GM18511 (cell line): Measurements from ENCODE around the gene YARS2.

Experiments
- ATAC-seq: cut with Tn5 transposase; IDR thresholded peaks from one replicate; pipeline ENCODE4 v1.9.1; 2021; ENCODE audit warnings: mild to moderate bottlenecking, moderate library complexity; ENCODE audit not compliant: unreplicated experiment

Gene YARS2

DNA sequence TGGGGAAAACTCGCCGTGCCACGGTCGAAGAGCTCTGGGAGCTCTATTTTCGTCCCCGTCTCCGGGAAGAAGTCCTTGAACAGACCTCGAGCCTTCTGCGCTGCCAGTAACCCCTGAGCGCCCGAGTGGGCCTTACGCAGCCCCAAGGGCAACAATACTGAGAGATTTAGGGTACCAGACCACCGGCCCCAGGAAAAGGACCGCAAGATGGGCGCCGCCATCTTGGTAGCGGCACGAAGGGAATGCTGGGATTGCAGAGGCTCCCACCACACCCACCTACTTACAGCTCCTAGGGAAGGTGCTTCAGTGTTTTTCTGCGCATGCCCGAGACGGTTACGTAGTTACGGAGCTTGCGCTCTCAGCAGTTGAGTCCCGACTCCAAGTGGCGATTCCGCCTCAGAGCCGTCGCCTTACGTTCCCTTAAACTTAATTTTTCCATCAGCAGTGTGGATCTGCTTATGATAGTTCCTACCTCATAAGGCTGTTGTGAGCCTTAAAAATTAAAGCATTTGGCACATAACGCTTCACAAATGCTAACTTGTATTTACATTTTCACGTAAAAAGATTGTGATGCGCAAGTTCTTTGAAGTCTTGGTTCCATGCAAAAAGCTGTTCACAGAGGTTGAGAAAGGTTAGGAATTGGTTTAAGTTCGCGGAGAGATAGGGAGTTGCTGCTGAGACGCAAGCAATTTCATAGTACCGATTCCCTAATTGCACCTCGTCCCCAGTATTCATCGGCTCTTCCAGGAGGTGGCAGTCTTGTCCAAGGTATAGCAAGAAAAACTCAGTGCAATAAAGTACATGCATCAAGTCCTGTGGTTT lies at the start of gene YARS2:
Gene YARS2 (minus strand): TSS at position 244 of the 822 bp plus-strand sequence. CDS start 23 bp downstream, at position 221.
- peak; percentile 93 for ATAC-seq

DNA sequence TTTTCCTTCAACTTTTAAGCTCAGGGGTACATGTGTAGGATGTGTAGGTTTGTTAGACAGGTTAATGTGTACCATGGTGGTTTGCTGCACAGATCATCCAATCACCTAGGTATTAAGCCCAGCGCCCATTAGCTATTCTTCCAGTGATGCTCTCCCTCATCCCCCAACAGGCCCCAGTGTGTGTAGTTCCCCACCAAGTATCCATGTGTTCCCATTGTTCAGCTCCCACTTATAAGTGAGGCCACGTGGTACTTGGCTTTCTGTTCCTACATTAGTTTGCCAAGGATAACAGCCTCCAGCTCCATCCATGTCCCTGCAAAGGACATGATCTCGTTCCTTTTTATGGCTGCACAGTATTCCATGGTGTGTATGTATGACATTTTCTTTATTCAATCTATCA lies 48.6 kb upstream of the YARS2 start:
- ATAC-seq, result no peak

- ATAC-seq, result no peak
Measured at GRCh38 chr12:32801269-32801980, 45.7 kb upstream of the YARS2 start.

- ATAC-seq, result no peak
Measured at GRCh38 chr12:32794281-32794680, 38.6 kb upstream of the YARS2 start.

- no peak for ATAC-seq
Measured at GRCh38 chr12:32789916-32790315, 34.2 kb upstream of the YARS2 start.

- no peak for ATAC-seq
Measured at GRCh38 chr12:32789446-32789845, 33.7 kb upstream of the YARS2 start.

DNA sequence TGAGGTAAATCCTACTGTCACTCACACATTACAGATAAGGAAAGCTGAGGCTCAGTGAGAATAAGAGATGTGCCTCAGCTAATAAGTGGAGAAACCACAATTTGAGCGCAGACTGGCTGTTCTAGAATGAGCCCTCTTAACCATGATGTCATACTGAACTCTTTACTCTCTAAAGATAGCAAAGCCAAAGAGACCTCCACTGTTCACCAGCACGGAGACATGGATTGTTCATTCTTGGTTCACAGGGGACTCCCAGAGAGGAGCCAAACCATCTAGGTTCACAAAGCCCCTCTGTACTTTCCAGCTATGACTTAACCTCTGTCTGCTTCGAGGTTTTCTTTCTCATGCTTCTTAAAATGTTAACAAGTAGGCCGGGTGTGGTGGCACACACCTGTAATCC lies 32.7 kb upstream of the YARS2 start:
- ATAC-seq, result no peak

- ATAC-seq, result no peak
Measured at GRCh38 chr12:32785557-32785956, 29.9 kb upstream of the YARS2 start.

- ATAC-seq, result no peak
Measured at GRCh38 chr12:32783029-32783428, 27.3 kb upstream of the YARS2 start.

DNA sequence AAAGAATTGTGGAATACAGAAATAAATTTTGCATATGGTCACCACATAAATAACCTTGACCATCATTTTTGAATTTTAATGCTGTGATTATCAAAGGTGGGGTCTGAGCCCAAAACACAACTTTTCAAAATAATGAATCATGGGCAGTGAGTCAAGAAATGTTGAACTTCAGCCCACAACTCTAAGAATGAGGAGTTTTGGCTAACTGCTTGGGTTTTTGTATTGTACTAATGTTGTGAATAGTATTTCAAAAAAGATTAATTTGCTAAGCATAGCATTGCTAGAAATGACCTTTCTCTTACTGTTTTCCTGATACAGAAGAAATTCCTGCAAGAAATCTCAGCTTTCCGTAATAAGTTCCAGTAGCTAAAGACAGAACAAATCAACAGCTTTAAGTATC lies 24.4 kb upstream of the YARS2 start:
- no peak for ATAC-seq

- no peak for ATAC-seq
Measured at GRCh38 chr12:32777691-32778175, 22.0 kb upstream of the YARS2 start.

- ATAC-seq, result no peak
Measured at GRCh38 chr12:32777159-32777558, 21.5 kb upstream of the YARS2 start.

- no peak for ATAC-seq
Measured at GRCh38 chr12:32776258-32776657, 20.6 kb upstream of the YARS2 start.

DNA sequence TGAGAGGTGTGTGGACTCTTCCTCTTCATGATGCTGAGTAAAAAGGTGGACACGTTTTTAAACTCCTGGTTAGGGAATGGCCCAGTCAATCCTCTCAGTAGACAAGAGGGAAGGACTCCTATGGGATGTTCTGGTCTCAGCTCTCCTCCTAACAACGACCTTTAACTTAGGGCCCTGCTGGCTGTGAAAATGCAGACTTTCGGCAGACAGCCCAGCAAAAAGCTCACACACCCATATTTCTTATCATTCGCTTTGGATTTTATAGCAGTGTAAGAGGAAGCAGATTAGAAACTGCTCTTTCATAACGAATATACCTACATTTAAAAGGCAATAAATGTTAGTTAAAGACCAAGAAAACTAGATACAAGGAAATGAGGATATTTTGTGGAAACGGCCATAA lies 18.0 kb upstream of the YARS2 start:
- no peak for ATAC-seq

GRCh38 chr12:32770141-32770540 lies 14.4 kb upstream of the YARS2 start:
- ATAC-seq, result no peak

GRCh38 chr12:32768518-32768917 lies 12.8 kb upstream of the YARS2 start:
- no peak for ATAC-seq

- no peak for ATAC-seq
Measured at GRCh38 chr12:32765906-32766305, 10.2 kb upstream of the YARS2 start.

GRCh38 chr12:32761716-32762115 lies 6.0 kb upstream of the YARS2 start:
- ATAC-seq, result peak; percentile 78

- ATAC-seq, result no peak
Measured at GRCh38 chr12:32757157-32757556, 1.5 kb upstream of the YARS2 start.

DNA sequence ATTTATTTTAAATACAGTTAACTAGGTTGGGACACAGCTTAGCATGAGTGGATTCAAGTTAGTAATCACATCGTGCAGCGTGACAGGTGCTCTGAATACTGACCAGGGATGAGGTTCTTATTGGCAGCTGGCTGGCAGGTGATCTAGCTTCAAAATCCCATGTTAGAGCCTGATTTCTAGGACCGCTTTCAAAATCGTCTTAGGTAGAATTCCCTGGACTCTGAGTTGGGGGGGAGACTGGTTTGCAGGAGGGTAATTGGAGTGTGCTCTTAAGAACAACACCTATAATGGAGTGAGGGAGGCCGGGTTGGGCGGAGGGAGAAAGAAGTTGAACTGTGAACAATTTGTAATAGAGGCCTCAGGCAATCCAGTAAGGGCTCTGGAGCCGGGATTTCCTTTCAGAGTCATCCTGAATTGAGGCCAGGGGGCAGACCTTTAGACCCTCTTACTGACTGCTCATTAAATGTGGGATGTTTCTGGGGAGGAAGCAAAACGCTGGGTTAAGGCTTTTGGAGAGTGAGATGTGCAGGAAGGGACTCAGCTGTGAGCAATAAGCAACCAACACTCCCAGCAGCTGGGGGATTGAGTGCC lies 874 bp upstream of the YARS2 start:
- no peak for ATAC-seq

GRCh38 chr12:32755051-32755653 lies 545 bp downstream of the YARS2 start:
- peak; percentile 74 for ATAC-seq
